Heart right ventricle (tissue), 16 donors: ENCODE results near the gene BHLHE40. TPM values are rescaled to one million over a fixed set of nuclear protein-coding genes. Genes with fewer than 3 reads are reported as not detected.

Source experiments
- ATAC-seq, 8 donors: fragments of 200-7000 bp; cut with Tn5 transposase; one replicate each; pipeline ENCODE4 v1.9.1; 2020; ENCODE audit warnings: mild to moderate bottlenecking in 8 of 8, moderate library complexity in 8 of 8, moderate number of reproducible peaks in 1 of 8
- DNase-seq, 2 donors: peaks; one replicate each; pipeline ENCODE4 v3.0.0-alpha.2; 2020
- H3K27ac ChIP-seq, 10 donors: fragments of 200-600 bp; sonication (generic) in 2 of 10; one replicate each; pipeline versions ENCODE4 v1.5.0 to v1.8.0; 2020 to 2022; ENCODE audit warnings: mild to moderate bottlenecking in 3 of 10
- H3K27me3 ChIP-seq, 7 donors: fragments of 200-600 bp; one replicate each; pipeline ENCODE4 v1.8.0; 2021 to 2022; ENCODE audit warnings: mild to moderate bottlenecking in 2 of 7
- H3K36me3 ChIP-seq, 9 donors: fragments of 200-600 bp; sonication (generic) in 1 of 9; one replicate each; pipeline versions ENCODE4 v1.5.0 to v1.8.0; 2020 to 2022; ENCODE audit warnings: mild to moderate bottlenecking in 2 of 9
- H3K4me1 ChIP-seq, 9 donors: fragments of 200-600 bp; sonication (generic) in 1 of 9; one replicate each; pipeline versions ENCODE4 v1.5.0 to v1.8.0; 2020 to 2022; ENCODE audit warnings: mild to moderate bottlenecking in 4 of 9
- H3K4me3 ChIP-seq, 10 donors: fragments of 200-600 bp; sonication (generic) in 2 of 10; one replicate each; pipeline versions ENCODE4 v1.5.0 to v1.8.0; 2020 to 2022; ENCODE audit warnings: mild to moderate bottlenecking in 7 of 10, moderate library complexity in 2 of 10
- H3K9me3 ChIP-seq, 11 donors: fragments of 200-600 bp in 10 of 11; sonication (generic) in 2 of 11; one replicate each; pipeline versions ENCODE4 v1.5.0 to v1.8.0; 2013 to 2022; ENCODE audit warnings: mild to moderate bottlenecking in 2 of 11, control low read depth in 1 of 11, moderate library complexity in 1 of 11
- CTCF ChIP-seq, 9 donors: fragments of 200-600 bp; sonication (generic) in 2 of 9; IDR thresholded peaks; one replicate each; pipeline versions ENCODE4 v1.5.0 to v1.8.0; 2021 to 2022; ENCODE audit warnings: antibody characterized with exemption in 9 of 9, mild to moderate bottlenecking in 5 of 9, moderate library complexity in 1 of 9
- WGBS, 2 donors: extraction: QIAGEN DNeasy Blood & Tissue Kit; methylation state at CpG; one replicate each; pipeline ENCODE4 v1.1.7; 2013; ENCODE audit warnings: inconsistent platforms in 1 of 2; 5-methylcytosine and 5-hydroxymethylcytosine counted together
- intact Hi-C, 10 donors: fragments of 100-400 bp; cut with DNase I; formaldehyde crosslinking; loops; one replicate each; pipeline versions ENCODE4 v1.11.1 to v1.14.2; 2022
- polyA plus RNA-seq, 2 donors: library from polyadenylated mRNA; stranded (reverse); fragments of 200-250 nt; gene quantifications; one replicate each; pipeline ENCODE4 v1.2.3, GENCODE V29; 2013
- total RNA-seq, 10 donors: library from RNA; stranded (reverse); fragmentation: NEBNext Ultra II Directional in 3 of 10; extraction: Animal tissue kit (Norgen Biotek cat#: 25700) in 3 of 10; gene quantifications; one replicate each; pipeline versions ENCODE4 v1.2.1 to v1.2.4, GENCODE V29; 2021 to 2023
- donor health status: Arrhythmogenic right ventricular cardiomyopathy.
- donor health status: ischemic (EF 13 %, LVEDD 7.1; RV severe dilation, severe dysfunction).
- donor health status: healthy with polysubstance abuse.
- donor health status: DM: no; HTN: yes; CAD: no.
- donor health status: DM: no; HTN: no; CAD: no.
- donor health status: ischemic (EF 25% LVEDD 6.9; RV normal size, moderate dysfunction).
- donor health status: ischemic (EF 25% LVEDD 5.7; RV mildly dilated, moderate dysfunction).
- donor health status: healthy.
- donor health status: DM: yes; HTN: yes; CAD: no.
- donor health status: Ischemic cardiomyopathy.
- donor health status: ischemic (EF 35%, LVEDD 5.7; RV mildly dilated, moderate dysfunction).
- donor health status: nonischemic (EF 11% LVEDD 7.7; RV severe dilation, severe dysfunction).
- donor health status: DM: yes; HTN: yes; CAD: no.
- donor health status: PGD.
- donor health status: ischemic (EF 29% LVEDD 5.4; RV normal size, mild dysfunction).
- donor health status: nonischemic (EF 23%, LVEDD 6.1; RV moderate dilation, normal function).

Gene BHLHE40
- total and polyA plus RNA-seq, 12 donors: 10.0 to 209 (median 49.7) TPM

- H3K27ac ChIP-seq: peak overlapping the region; percentile 97 to 100 (median 100)
- DNase-seq (peak; percentile 91 to 97), ATAC-seq (peak; percentile 63 to 86 (median 72))
- no peaks in the 10 kb centered on the region for H3K9me3 ChIP-seq
- peaks cover 0 to 36% (median 23%) of the 10 kb centered on the region in 9 donors for H3K36me3 ChIP-seq
- intact Hi-C loops: loop anchor here in 9 of 10 donors (1.0 to 10.0 kb wide), 9 partner anchors 48 to 267 kb away; partner anchors contain the start of gene EDEM1 (in 1 of the 9)
- peak overlapping the region; percentile 47 to 98 (median 86) for H3K4me3 ChIP-seq
- TF ChIP-seq CTCF (IDR thresholded peaks at IDR 0.05): no peak
- no peaks in the 10 kb centered on the region for H3K27me3 ChIP-seq
- 1% methylated on average over 21 to 31 of the region's 31 CpGs for WGBS, 2 donors
- H3K4me1 ChIP-seq: peaks cover 4 to 54% (median 40%) of the 10 kb centered on the region in 9 donors
Observed at GRCh38 chr3:4978966-4979427, 240 bp upstream of the BHLHE40 start.

GRCh38 chr3:4980229-4981203 is 1.3 kb downstream of the BHLHE40 start:
- peak overlapping the region; percentile 97 to 100 (median 100) for H3K27ac ChIP-seq
- TF ChIP-seq CTCF (IDR thresholded peaks at IDR 0.05): peak in 8 of 9 donors; percentile 94 to 98 (median 98)
- peak overlapping the region; percentile 70 to 98 (median 87) for H3K4me3 ChIP-seq
- peaks cover 0 to 51% (median 23%) of the 10 kb centered on the region in 9 donors for H3K36me3 ChIP-seq
- peaks cover 9 to 69% (median 56%) of the 10 kb centered on the region in 9 donors for H3K4me1 ChIP-seq
- ATAC-seq: peak; percentile 7 to 32 (median 26)
- no peaks in the 10 kb centered on the region for H3K9me3 ChIP-seq
- no peaks in the 10 kb centered on the region for H3K27me3 ChIP-seq
- WGBS, 2 donors: 3 to 4% methylated on average over 32 of the region's 32 CpGs
- intact Hi-C loops: loop anchor here in 6 of 10 donors (2.0 to 5.0 kb wide), 9 partner anchors 37 to 268 kb away; no protein-coding TSS in a partner anchor
- peak; percentile 91 to 96 for DNase-seq

- peak overlapping the region; percentile 41 to 100 (median 100) for H3K27ac ChIP-seq
- no peaks in the 10 kb centered on the region for H3K27me3 ChIP-seq
- no peak for TF ChIP-seq CTCF (IDR thresholded peaks at IDR 0.05)
- H3K4me1 ChIP-seq: peaks cover 16 to 71% (median 59%) of the 10 kb centered on the region in 9 donors
- 6 to 9% methylated on average over 3 of the region's 3 CpGs for WGBS, 2 donors
- DNase-seq: no peak
- intact Hi-C loops: loop anchor here in 6 of 10 donors (2.0 to 5.0 kb wide), 9 partner anchors 36 to 269 kb away; no protein-coding TSS in a partner anchor
- peak overlapping the region; percentile 70 to 98 (median 87) for H3K4me3 ChIP-seq
- no peak for ATAC-seq
- H3K9me3 ChIP-seq: no peaks in the 10 kb centered on the region
- H3K36me3 ChIP-seq: peaks cover 0 to 55% (median 23%) of the 10 kb centered on the region in 9 donors
Observed at GRCh38 chr3:4981294-4981664, 2.0 kb downstream of the BHLHE40 start.
